HepG2 (cell line): ENCODE data around the gene NRP1. TPM values are rescaled to one million over a fixed set of nuclear protein-coding genes. Genes with fewer than 3 reads are reported as not detected.

ENCODE experiments used
- ATM ChIP-seq: fragments of 450-650 bp; IDR thresholded peaks from 2 replicates; pipeline ENCODE4 v1.7.1; 2017; ENCODE audit warnings: mild to moderate bottlenecking, borderline replicate concordance
- EP300 ChIP-seq, 3 experiments: sonication (generic) in 1 of 3; formaldehyde crosslinking in 1 of 3; IDR thresholded peaks; 2 replicates each; pipeline versions ENCODE4 v1.5.1 to v1.6.1; 2011 to 2020; ENCODE audit warnings: low read depth in 2 of 3, low read length in 2 of 3, borderline replicate concordance in 1 of 3, improper control_type of control experiment in 1 of 3, mild to moderate bottlenecking in 1 of 3, missing genetic modification reagents in 1 of 3, moderate library complexity in 1 of 3
- FOXJ3 ChIP-seq: sonication (generic); formaldehyde crosslinking; IDR thresholded peaks from 2 replicates; pipeline ENCODE4 v1.4.0; 2020; ENCODE audit warnings: missing genetic modification reagents, mild to moderate bottlenecking, borderline replicate concordance
- FOXK1 ChIP-seq: sonication (generic); formaldehyde crosslinking; IDR thresholded peaks from 2 replicates; pipeline ENCODE4 v1.4.0; 2020; ENCODE audit warnings: low read depth, missing genetic modification reagents, borderline replicate concordance
- GMEB1 ChIP-seq: sonication (generic); formaldehyde crosslinking; IDR thresholded peaks from 2 replicates; pipeline ENCODE4 v1.5.1; 2020; ENCODE audit warnings: missing genetic modification reagents, mild to moderate bottlenecking, borderline replicate concordance
- HOXA5 ChIP-seq: sonication (generic); formaldehyde crosslinking; IDR thresholded peaks from 2 replicates; pipeline ENCODE4 v1.4.0; 2020; ENCODE audit warnings: missing genetic modification reagents
- JARID2 ChIP-seq: sonication (generic); formaldehyde crosslinking; IDR thresholded peaks from 2 replicates; pipeline ENCODE4 v1.8.1; 2023; ENCODE audit warnings: missing genetic modification reagents, inconsistent platforms; ENCODE audit not compliant: insufficient replicate concordance
- MIER3 ChIP-seq: IDR thresholded peaks from 2 replicates; pipeline ENCODE4 v1.6.1; 2016; ENCODE audit warnings: missing compliant biosample characterization, borderline replicate concordance
- MIXL1 ChIP-seq: IDR thresholded peaks from 2 replicates; pipeline ENCODE4 v1.6.1; 2016
- SMAD1 ChIP-seq: sonication (generic); formaldehyde crosslinking; IDR thresholded peaks from 2 replicates; pipeline ENCODE4 v1.4.0; 2020; ENCODE audit warnings: missing genetic modification reagents, low read depth, mild to moderate bottlenecking, borderline replicate concordance
- TEAD3 ChIP-seq: optimal IDR thresholded peaks from 2 replicates; pipeline ENCODE3; 2016; ENCODE audit warnings: borderline replicate concordance
- THAP11 ChIP-seq: IDR thresholded peaks from 2 replicates; pipeline ENCODE4 v1.6.1; 2016; ENCODE audit warnings: missing biosample characterization, missing genetic modification reagents
- ZBTB7B ChIP-seq: sonication (generic); formaldehyde crosslinking; IDR thresholded peaks from 2 replicates; pipeline ENCODE4 v1.4.0; 2020; ENCODE audit warnings: missing genetic modification reagents
- ZIK1 ChIP-seq: sonication (generic); formaldehyde crosslinking; IDR thresholded peaks from 2 replicates; pipeline ENCODE4 v1.5.0; 2020; ENCODE audit warnings: mild to moderate bottlenecking, low read depth, missing genetic modification reagents, borderline replicate concordance
- polyA plus RNA-seq, 8 experiments: library from polyadenylated mRNA; depleted of rRNA in 3 of 8; stranded (reverse) in 7 of 8; unstranded in 1 of 8; fragments of >200 nt; fragmentation: Illumina TruSeq in 4 of 8; extraction: Trizol in 4 of 8; gene quantifications; 2 replicates each; pipeline versions ENCODE4 v1.2.1 to v1.2.3, GENCODE V29; 2011 to 2016; ENCODE audit warnings: low read depth in 4 of 8, missing spikeins in 1 of 8, mixed read lengths in 1 of 8; ENCODE audit not compliant: insufficient read depth in 1 of 8
- total RNA-seq, 5 experiments: library from RNA; depleted of rRNA; stranded (reverse); fragments of >200 nt; fragmentation: Illumina TruSeq; extraction: Trizol; gene quantifications; 2 replicates each; pipeline ENCODE4 v1.2.3, GENCODE V29; 2016; ENCODE audit warnings: low read depth in 1 of 5
- TF ChIP-seq, protein P1 (sequence below), 2 experiments: sonication (generic) in 1 of 2; formaldehyde crosslinking in 1 of 2; IDR thresholded peaks; 2 replicates each; pipeline versions ENCODE4 v1.5.1 to v1.6.1; 2011 to 2020; ENCODE audit warnings: borderline replicate concordance in 1 of 2, low read depth in 1 of 2, low read length in 1 of 2, mild to moderate bottlenecking in 1 of 2, missing genetic modification reagents in 1 of 2, moderate library complexity in 1 of 2
- TF ChIP-seq, protein P2 (sequence below): sonication (generic); formaldehyde crosslinking; IDR thresholded peaks from 2 replicates; pipeline ENCODE4 v1.9.0; 2022; ENCODE audit warnings: low read depth, missing genetic modification reagents
- TF ChIP-seq, protein P3 (sequence below), 2 experiments: sonication (generic) in 1 of 2; formaldehyde crosslinking in 1 of 2; IDR thresholded peaks; 2 replicates each; pipeline versions ENCODE4 v1.6.1 to v1.9.0; 2014 to 2022; ENCODE audit warnings: antibody characterized with exemption in 1 of 2, borderline replicate concordance in 1 of 2, inconsistent platforms in 1 of 2, low read depth in 1 of 2, missing genetic modification reagents in 1 of 2

NRP1 gene
- total and polyA plus RNA-seq, 2 of the 13 experiments (the other 11 are each of a cell fraction or from before 2014, with no cell fraction given), result 5.3 to 5.8 TPM

DNA sequence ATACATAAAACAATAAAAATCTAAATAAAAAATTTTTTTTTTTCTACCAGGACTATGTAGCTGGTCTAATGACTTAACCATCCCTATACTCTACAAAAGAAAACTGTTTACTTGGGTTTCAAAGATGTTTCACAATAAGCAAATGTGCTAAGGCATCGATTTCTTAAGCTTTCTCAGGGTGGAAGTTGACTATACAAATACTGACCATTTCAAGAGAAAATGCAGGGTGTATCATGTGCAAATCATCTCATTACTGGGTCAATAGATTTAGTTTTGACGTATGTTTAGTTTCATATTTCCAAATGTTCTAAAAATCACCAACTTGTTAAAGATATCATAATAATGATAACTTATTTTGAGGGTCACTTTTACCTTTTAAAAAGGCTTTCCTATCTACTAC, 7.5 kb downstream of the NRP1 start (continued):
- TF ChIP-seq JARID2 (CRISPR knock-in tag) (no peak), MIXL1 (peak; percentile 78), MIER3 (CRISPR knock-in tag) (no peak), ZBTB7B (CRISPR knock-in tag) (no peak), SMAD1 (CRISPR knock-in tag) (no peak), HOXA5 (no peak), FOXK1 (CRISPR knock-in tag) (peak; percentile 47; the same call in 1 of the 2 replicates), FOXJ3 (peak; percentile 83; the same call in 1 of the 2 replicates), GMEB1 (CRISPR knock-in tag) (no peak), ATM (no peak), EP300 (IDR thresholded peaks at IDR 0.05; ENCODE audit: low read depth in 2 of 2, low read length in 2 of 2) (peak in 1 of 2 experiments; percentile 88; a peak in 2 of 4 replicates), EP300 (CRISPR knock-in tag; IDR thresholded peaks at IDR 0.05; ENCODE audit: borderline replicate concordance) (no peak), TEAD3 (CRISPR knock-in tag) (no peak), THAP11 (CRISPR knock-in tag) (0 out of 2 replicates have a peak, but pooled peaks have one; percentile 45), ZIK1 (no peak)
- TF ChIP-seq, protein P1, sequence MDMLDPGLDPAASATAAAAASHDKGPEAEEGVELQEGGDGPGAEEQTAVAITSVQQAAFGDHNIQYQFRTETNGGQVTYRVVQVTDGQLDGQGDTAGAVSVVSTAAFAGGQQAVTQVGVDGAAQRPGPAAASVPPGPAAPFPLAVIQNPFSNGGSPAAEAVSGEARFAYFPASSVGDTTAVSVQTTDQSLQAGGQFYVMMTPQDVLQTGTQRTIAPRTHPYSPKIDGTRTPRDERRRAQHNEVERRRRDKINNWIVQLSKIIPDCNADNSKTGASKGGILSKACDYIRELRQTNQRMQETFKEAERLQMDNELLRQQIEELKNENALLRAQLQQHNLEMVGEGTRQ (IDR thresholded peaks at IDR 0.05; ENCODE audit: low read depth, low read length), result no peak
- TF ChIP-seq, protein P1 (CRISPR knock-in tag; IDR thresholded peaks at IDR 0.05; ENCODE audit: borderline replicate concordance), result no peak
- TF ChIP-seq, protein P2, sequence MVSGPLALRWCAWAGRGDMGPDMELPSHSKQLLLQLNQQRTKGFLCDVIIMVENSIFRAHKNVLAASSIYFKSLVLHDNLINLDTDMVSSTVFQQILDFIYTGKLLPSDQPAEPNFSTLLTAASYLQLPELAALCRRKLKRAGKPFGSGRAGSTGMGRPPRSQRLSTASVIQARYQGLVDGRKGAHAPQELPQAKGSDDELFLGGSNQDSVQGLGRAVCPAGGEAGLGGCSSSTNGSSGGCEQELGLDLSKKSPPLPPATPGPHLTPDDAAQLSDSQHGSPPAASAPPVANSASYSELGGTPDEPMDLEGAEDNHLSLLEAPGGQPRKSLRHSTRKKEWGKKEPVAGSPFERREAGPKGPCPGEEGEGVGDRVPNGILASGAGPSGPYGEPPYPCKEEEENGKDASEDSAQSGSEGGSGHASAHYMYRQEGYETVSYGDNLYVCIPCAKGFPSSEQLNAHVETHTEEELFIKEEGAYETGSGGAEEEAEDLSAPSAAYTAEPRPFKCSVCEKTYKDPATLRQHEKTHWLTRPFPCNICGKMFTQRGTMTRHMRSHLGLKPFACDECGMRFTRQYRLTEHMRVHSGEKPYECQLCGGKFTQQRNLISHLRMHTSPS (CRISPR knock-in tag), result no peak
- TF ChIP-seq, protein P3, sequence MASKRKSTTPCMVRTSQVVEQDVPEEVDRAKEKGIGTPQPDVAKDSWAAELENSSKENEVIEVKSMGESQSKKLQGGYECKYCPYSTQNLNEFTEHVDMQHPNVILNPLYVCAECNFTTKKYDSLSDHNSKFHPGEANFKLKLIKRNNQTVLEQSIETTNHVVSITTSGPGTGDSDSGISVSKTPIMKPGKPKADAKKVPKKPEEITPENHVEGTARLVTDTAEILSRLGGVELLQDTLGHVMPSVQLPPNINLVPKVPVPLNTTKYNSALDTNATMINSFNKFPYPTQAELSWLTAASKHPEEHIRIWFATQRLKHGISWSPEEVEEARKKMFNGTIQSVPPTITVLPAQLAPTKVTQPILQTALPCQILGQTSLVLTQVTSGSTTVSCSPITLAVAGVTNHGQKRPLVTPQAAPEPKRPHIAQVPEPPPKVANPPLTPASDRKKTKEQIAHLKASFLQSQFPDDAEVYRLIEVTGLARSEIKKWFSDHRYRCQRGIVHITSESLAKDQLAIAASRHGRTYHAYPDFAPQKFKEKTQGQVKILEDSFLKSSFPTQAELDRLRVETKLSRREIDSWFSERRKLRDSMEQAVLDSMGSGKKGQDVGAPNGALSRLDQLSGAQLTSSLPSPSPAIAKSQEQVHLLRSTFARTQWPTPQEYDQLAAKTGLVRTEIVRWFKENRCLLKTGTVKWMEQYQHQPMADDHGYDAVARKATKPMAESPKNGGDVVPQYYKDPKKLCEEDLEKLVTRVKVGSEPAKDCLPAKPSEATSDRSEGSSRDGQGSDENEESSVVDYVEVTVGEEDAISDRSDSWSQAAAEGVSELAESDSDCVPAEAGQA (IDR thresholded peaks at IDR 0.05; ENCODE audit: low read depth), result no peak
- TF ChIP-seq, protein P3 (CRISPR knock-in tag; IDR thresholded peaks at IDR 0.05; ENCODE audit: borderline replicate concordance), result no peak
